ENCODE measurements around the gene CEACAM6. TPM values are rescaled to one million over a fixed set of nuclear protein-coding genes. Genes with fewer than 3 reads are reported as not detected.
"Not testable (repeated sequence)": the region's sequence is repeated elsewhere in the genome, so short reads cannot be mapped to it uniquely, and the experiment has no call there.

The CEACAM6 gene
- total RNA-seq, 4 donors from 2014 or later: under 0.01 to 1.3 (median 0.69) TPM; not detected in 1

- DNase-seq (ENCODE audit: extremely low spot score): no peak
- peaks cover 5 to 79% (median 8%) of the 10 kb centered on the region in 4 donors for H3K27me3 ChIP-seq
- 53% methylated on average over 3 of the region's 3 CpGs for WGBS
- H3K4me3 ChIP-seq: no peak overlapping the region
- H3K36me3 ChIP-seq: no peaks in the 10 kb centered on the region
- no peaks in the 10 kb centered on the region for H3K9me3 ChIP-seq
- intact Hi-C loops (cut with DNase I): no loop called here
- H3K4me1 ChIP-seq: peaks cover 0 to 11% (median 9%) of the 10 kb centered on the region in 4 donors
- no peak overlapping the region for H3K27ac ChIP-seq (replicated peaks in 1 of 4)
- TF ChIP-seq EP300 (IDR thresholded peaks at IDR 0.05) (no peak), POLR2A (IDR thresholded peaks at IDR 0.05; ENCODE audit: low read depth) (no peak), POLR2AphosphoS5 (IDR thresholded peaks at IDR 0.05) (no peak)
- TF ChIP-seq, protein P1, sequence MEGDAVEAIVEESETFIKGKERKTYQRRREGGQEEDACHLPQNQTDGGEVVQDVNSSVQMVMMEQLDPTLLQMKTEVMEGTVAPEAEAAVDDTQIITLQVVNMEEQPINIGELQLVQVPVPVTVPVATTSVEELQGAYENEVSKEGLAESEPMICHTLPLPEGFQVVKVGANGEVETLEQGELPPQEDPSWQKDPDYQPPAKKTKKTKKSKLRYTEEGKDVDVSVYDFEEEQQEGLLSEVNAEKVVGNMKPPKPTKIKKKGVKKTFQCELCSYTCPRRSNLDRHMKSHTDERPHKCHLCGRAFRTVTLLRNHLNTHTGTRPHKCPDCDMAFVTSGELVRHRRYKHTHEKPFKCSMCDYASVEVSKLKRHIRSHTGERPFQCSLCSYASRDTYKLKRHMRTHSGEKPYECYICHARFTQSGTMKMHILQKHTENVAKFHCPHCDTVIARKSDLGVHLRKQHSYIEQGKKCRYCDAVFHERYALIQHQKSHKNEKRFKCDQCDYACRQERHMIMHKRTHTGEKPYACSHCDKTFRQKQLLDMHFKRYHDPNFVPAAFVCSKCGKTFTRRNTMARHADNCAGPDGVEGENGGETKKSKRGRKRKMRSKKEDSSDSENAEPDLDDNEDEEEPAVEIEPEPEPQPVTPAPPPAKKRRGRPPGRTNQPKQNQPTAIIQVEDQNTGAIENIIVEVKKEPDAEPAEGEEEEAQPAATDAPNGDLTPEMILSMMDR (IDR thresholded peaks at IDR 0.05): no peak
Observed at GRCh38 chr19:41784312-41784711, 29.0 kb downstream of the CEACAM6 start.

- no peaks in the 10 kb centered on the region for H3K36me3 ChIP-seq
- H3K4me3 ChIP-seq: no peak overlapping the region
- intact Hi-C loops (cut with DNase I): no loop called here
- TF ChIP-seq EP300 (IDR thresholded peaks at IDR 0.05): no peak
- no peak for TF ChIP-seq POLR2AphosphoS5 (IDR thresholded peaks at IDR 0.05)
- no peak for TF ChIP-seq POLR2A (IDR thresholded peaks at IDR 0.05; ENCODE audit: low read depth)
- TF ChIP-seq, protein P1 (IDR thresholded peaks at IDR 0.05): no peak
- peaks cover 5 to 80% (median 8%) of the 10 kb centered on the region in 4 donors for H3K27me3 ChIP-seq
- H3K9me3 ChIP-seq: no peaks in the 10 kb centered on the region
- peaks cover 0 to 11% (median 9%) of the 10 kb centered on the region in 4 donors for H3K4me1 ChIP-seq
- no peak for DNase-seq (ENCODE audit: extremely low spot score)
- 51% methylated on average over 4 of the region's 4 CpGs for WGBS
- no peak overlapping the region for H3K27ac ChIP-seq (replicated peaks in 1 of 4)
Observed at GRCh38 chr19:41784743-41785142, 29.4 kb downstream of the CEACAM6 start.

DNA sequence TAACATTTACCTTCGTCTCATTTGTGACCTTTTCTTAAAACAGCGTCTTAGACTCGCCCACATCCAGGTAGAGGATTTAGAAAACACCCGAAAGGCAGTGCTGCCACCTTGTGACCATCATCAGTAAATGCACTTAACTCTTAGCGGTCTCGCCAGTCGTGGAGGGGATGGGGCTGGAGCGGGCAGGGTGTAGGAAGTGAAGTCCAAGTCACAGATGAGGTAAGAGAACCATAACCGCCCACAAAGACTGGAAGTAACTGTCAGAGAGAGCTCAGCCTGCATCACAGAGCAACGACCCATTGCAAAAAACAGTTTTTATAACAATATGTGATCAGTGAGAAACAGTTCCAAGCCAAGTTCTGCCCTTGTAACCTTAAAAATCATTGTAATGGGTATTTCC is 30.3 kb downstream of the CEACAM6 start:
- Histone ChIP-seq H3K36me3 (no peaks in the 10 kb centered on the region), H3K27me3 (peaks cover 5 to 79% (median 8%) of the 10 kb centered on the region in 4 donors), H3K27ac (replicated peaks in 1 of 4) (no peak overlapping the region), H3K4me3 (no peak overlapping the region), H3K4me1 (peaks cover 0 to 11% (median 9%) of the 10 kb centered on the region in 4 donors), H3K9me3 (no peaks in the 10 kb centered on the region)
- intact Hi-C loops (cut with DNase I): no loop called here
- no peak for DNase-seq (ENCODE audit: extremely low spot score)
- WGBS: 2% methylated on average over 10 of the region's 10 CpGs
- no peak for TF ChIP-seq EP300 (IDR thresholded peaks at IDR 0.05)
- no peak for TF ChIP-seq POLR2A (IDR thresholded peaks at IDR 0.05; ENCODE audit: low read depth)
- TF ChIP-seq, protein P1 (IDR thresholded peaks at IDR 0.05): peak; percentile 54 to 77 (median 71)

DNA sequence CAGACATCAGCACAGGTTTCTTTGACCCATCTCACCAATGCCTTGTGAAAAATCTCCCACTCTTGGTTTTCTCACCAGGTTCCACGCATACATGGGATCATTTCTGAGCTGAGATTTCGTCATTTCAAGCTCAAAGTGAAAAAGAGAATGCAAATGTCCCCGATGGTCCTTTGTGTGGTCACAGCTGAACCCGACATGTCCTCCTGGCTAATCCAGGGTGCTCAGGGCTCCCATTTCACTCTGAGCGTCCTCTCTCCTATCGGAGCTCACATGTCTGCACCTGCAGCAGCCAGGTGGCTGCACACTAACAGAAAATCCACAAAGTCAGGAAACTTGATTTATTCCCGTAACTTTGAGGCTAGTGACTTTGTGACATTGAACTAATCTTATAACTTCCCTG is 31.7 kb downstream of the CEACAM6 start:
- Histone ChIP-seq H3K9me3 (no peaks in the 10 kb centered on the region), H3K4me1 (peaks cover 0 to 11% (median 9%) of the 10 kb centered on the region in 4 donors), H3K27me3 (peaks cover 5 to 79% (median 8%) of the 10 kb centered on the region in 4 donors), H3K27ac (replicated peaks in 1 of 4) (no peak overlapping the region), H3K4me3 (no peak overlapping the region), H3K36me3 (no peaks in the 10 kb centered on the region)
- intact Hi-C loops (cut with DNase I): no loop called here
- DNase-seq (ENCODE audit: extremely low spot score): no peak
- WGBS: 68% methylated on average over 7 of the region's 7 CpGs
- TF ChIP-seq POLR2A (IDR thresholded peaks at IDR 0.05; ENCODE audit: low read depth) (no peak), POLR2AphosphoS5 (IDR thresholded peaks at IDR 0.05) (no peak), EP300 (IDR thresholded peaks at IDR 0.05) (no peak)
- TF ChIP-seq, protein P1 (IDR thresholded peaks at IDR 0.05): no peak

- H3K4me3 ChIP-seq; intact Hi-C loops (cut with DNase I); H3K9me3 ChIP-seq; H3K36me3 ChIP-seq; DNase-seq (ENCODE audit: extremely low spot score); H3K27ac ChIP-seq (replicated peaks in 1 of 4): not testable (repeated sequence)
- peaks cover 5 to 77% (median 8%) of the 10 kb centered on the region in 4 donors for H3K27me3 ChIP-seq
- no CpG with 5 or more reads among the region's 1 CpG for WGBS
- peaks cover 0 to 11% (median 9%) of the 10 kb centered on the region in 4 donors for H3K4me1 ChIP-seq
Observed at GRCh38 chr19:41788518-41788917, 33.2 kb downstream of the CEACAM6 start.

- H3K27me3 ChIP-seq: peaks cover 5 to 77% (median 8%) of the 10 kb centered on the region in 4 donors
- intact Hi-C loops (cut with DNase I): not testable (repeated sequence)
Observed at GRCh38 chr19:41789053-41789452, 33.7 kb downstream of the CEACAM6 start.

More at GRCh38 chr19:41789053-41789452, 33.7 kb downstream of the CEACAM6 start:
- H3K36me3 ChIP-seq; H3K27ac ChIP-seq (replicated peaks in 1 of 4); DNase-seq (ENCODE audit: extremely low spot score); H3K4me3 ChIP-seq; H3K9me3 ChIP-seq: not testable (repeated sequence)
- WGBS: 70% methylated on average over 5 of the region's 5 CpGs
- H3K4me1 ChIP-seq: peaks cover 0 to 11% (median 9%) of the 10 kb centered on the region in 4 donors
